ENCODE measurements around the gene HSD11B2. TPM values are rescaled to one million over a fixed set of nuclear protein-coding genes. Genes with fewer than 3 reads are reported as not detected.
A peak's percentile ranks its signal among the peaks of the same experiment; 100 is the strongest.

The HSD11B2 gene
- total and polyA plus RNA-seq, 2 of the 8 experiments (the other 6 are each of a cell fraction or from before 2014, with no cell fraction given) = 28.7 to 32.9 TPM

DNA sequence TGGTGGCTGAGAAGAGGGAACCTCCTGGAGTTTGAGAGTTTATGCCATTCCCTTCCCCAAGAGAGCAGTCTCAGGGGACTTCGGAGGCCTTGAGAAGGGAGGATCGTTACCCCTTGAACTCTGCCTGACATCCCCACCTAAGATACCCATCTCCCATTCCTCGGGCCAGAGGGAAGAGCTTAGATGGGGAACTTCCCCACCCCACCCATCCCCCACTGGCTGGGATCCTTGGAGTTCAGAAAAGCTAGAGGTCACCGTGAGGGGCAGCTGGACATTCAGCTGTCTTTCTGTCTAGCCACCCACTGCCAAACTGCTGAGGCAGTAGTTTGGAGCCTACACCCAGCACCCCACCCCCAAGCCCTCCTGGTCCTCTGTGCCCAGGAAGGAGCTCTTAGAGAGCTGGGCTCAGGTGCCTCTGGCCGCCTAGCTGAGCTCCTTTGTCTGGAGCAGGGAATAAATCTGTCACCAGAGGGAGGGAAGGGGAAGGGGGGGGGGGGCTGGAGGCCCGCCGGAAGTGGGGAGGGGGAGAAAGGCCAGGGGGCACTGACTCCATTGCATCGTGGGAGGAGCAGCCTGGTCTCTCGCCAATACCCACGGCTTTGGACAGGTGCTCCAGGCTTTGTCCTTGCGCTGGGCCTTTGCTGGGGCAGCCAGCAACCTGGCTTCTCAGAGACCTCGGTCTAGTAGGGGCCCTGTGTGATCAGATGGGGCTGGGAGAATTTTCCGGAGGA is 1.0 kb downstream of the HSD11B2 start (continued):
- TF ChIP-seq, protein P1, sequence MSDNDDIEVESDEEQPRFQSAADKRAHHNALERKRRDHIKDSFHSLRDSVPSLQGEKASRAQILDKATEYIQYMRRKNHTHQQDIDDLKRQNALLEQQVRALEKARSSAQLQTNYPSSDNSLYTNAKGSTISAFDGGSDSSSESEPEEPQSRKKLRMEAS (IDR thresholded peaks at IDR 0.05) = no peak
- TF ChIP-seq POLR2A (IDR thresholded peaks at IDR 0.05; ENCODE audit: control extremely low read depth in 1 of 2, low read depth in 2 of 2, low read length in 2 of 2) (no peak; a peak in 1 of 3 replicates), JUN (IDR thresholded peaks at IDR 0.05; ENCODE audit: low read depth, low read length) (no peak), SP1 (IDR thresholded peaks at IDR 0.05; ENCODE audit: low read depth, low read length) (0 out of 2 replicates have a peak, but pooled peaks have one; percentile 12), E2F6 (IDR thresholded peaks at IDR 0.05) (no peak), PHF8 (conservative IDR thresholded peaks at IDR 0.05; ENCODE audit: low read depth, low read length) (no peak), ZNF274 (IDR thresholded peaks at IDR 0.05; ENCODE audit: borderline replicate concordance, extremely low read depth, low read length) (no peak), RAD21 (IDR thresholded peaks at IDR 0.05 in 1 of 2, conservative IDR thresholded peaks at IDR 0.05 in 1 of 2; ENCODE audit: low read depth in 2 of 2, low read length in 2 of 2) (no peak), TAF7 (optimal IDR thresholded peaks at IDR 0.05; ENCODE audit: borderline replicate concordance, low read depth, low read length) (peak; percentile 37), YY1 (IDR thresholded peaks at IDR 0.05; ENCODE audit: low read depth, low read length) (no peak), NRF1 (IDR thresholded peaks at IDR 0.05; ENCODE audit: low read depth, low read length) (no peak), SIRT6 (IDR thresholded peaks at IDR 0.05; ENCODE audit: low read length) (no peak), TBP (IDR thresholded peaks at IDR 0.05; ENCODE audit: low read depth, low read length) (no peak), ATF2 (IDR thresholded peaks at IDR 0.05; ENCODE audit: low read length) (no peak), TCF12 (IDR thresholded peaks at IDR 0.05; ENCODE audit: low read depth, low read length) (no peak), SP2 (IDR thresholded peaks at IDR 0.05; ENCODE audit: low read length) (no peak), GABPA (IDR thresholded peaks at IDR 0.05; ENCODE audit: borderline replicate concordance, insufficient read depth, low read length) (peak; percentile 15; the same call in 1 of the 2 replicates), SP4 (IDR thresholded peaks at IDR 0.05; ENCODE audit: low read length) (no peak), KDM4A (IDR thresholded peaks at IDR 0.05; ENCODE audit: low read depth, low read length, severe bottlenecking) (peak; percentile 31)
- TF ChIP-seq, protein P2, sequence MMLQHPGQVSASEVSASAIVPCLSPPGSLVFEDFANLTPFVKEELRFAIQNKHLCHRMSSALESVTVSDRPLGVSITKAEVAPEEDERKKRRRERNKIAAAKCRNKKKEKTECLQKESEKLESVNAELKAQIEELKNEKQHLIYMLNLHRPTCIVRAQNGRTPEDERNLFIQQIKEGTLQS (IDR thresholded peaks at IDR 0.05; ENCODE audit: insufficient read depth, low read depth, low read length) = no peak
- TF ChIP-seq, protein P3, sequence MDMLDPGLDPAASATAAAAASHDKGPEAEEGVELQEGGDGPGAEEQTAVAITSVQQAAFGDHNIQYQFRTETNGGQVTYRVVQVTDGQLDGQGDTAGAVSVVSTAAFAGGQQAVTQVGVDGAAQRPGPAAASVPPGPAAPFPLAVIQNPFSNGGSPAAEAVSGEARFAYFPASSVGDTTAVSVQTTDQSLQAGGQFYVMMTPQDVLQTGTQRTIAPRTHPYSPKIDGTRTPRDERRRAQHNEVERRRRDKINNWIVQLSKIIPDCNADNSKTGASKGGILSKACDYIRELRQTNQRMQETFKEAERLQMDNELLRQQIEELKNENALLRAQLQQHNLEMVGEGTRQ (IDR thresholded peaks at IDR 0.05; ENCODE audit: low read length) = no peak
